HG03108 (cell line): ENCODE data around the gene GAMT.

Experiments
- ATAC-seq: cut with Tn5 transposase; IDR thresholded peaks from one replicate; pipeline ENCODE4 v1.9.1; 2021; ENCODE audit warnings: moderate library complexity; ENCODE audit not compliant: unreplicated experiment

GAMT gene

GRCh38 chr19:1418951-1419738 is 17.8 kb upstream of the GAMT start:
- no peak for ATAC-seq

- no peak for ATAC-seq
Observed at GRCh38 chr19:1418496-1418775, 17.1 kb upstream of the GAMT start.

GRCh38 chr19:1417681-1418495 is 16.5 kb upstream of the GAMT start:
- ATAC-seq, result no peak

- no peak for ATAC-seq
Observed at GRCh38 chr19:1417145-1417544, 15.8 kb upstream of the GAMT start.

- no peak for ATAC-seq
Observed at GRCh38 chr19:1416014-1416841, 14.9 kb upstream of the GAMT start.

GRCh38 chr19:1412995-1413800 is 11.9 kb upstream of the GAMT start:
- ATAC-seq, result no peak

GRCh38 chr19:1412323-1412923 is 11.1 kb upstream of the GAMT start:
- ATAC-seq, result no peak

GRCh38 chr19:1411255-1412191 is 10.2 kb upstream of the GAMT start:
- ATAC-seq, result no peak

- ATAC-seq, result no peak
Observed at GRCh38 chr19:1410789-1411188, 9.4 kb upstream of the GAMT start.

- no peak for ATAC-seq
Observed at GRCh38 chr19:1410136-1410786, 8.9 kb upstream of the GAMT start.

GRCh38 chr19:1409204-1410005 is 8.1 kb upstream of the GAMT start:
- no peak for ATAC-seq

GRCh38 chr19:1408300-1409203 is 7.2 kb upstream of the GAMT start:
- no peak for ATAC-seq

GRCh38 chr19:1407528-1408299 is 6.4 kb upstream of the GAMT start, which contains the start of gene DAZAP1:
DAZAP1 (plus strand) TSS chr19:1407586; CDS start chr19:1407774, 188 bp downstream.
- peak; percentile 22 for ATAC-seq

GRCh38 chr19:1406774-1407527 is 5.6 kb upstream of the GAMT start:
- ATAC-seq, result peak; percentile 76

- ATAC-seq, result no peak
Observed at GRCh38 chr19:1402411-1403070, 1.2 kb upstream of the GAMT start.
